SK-N-MC (cell line): ENCODE data around the gene HLA-DRB1.

Source experiments
- EZH2 ChIP-seq: fragments of 200-600 bp; sonication (generic); IDR thresholded peaks from one replicate; pipeline ENCODE4 v1.6.1; 2017; ENCODE audit warnings: antibody characterized with exemption
- FOXP2 ChIP-seq: optimal IDR thresholded peaks from 2 replicates; pipeline ENCODE3; 2011; ENCODE audit warnings: mild to moderate bottlenecking, moderate library complexity; ENCODE audit not compliant: insufficient read depth; ENCODE audit errors: extremely low read length, control extremely low read depth
- POLR2AphosphoS5 ChIP-seq: IDR thresholded peaks from 2 replicates; pipeline ENCODE4 v1.6.1; 2012; ENCODE audit warnings: mild to moderate bottlenecking, low read depth, low read length, borderline replicate concordance

DNA sequence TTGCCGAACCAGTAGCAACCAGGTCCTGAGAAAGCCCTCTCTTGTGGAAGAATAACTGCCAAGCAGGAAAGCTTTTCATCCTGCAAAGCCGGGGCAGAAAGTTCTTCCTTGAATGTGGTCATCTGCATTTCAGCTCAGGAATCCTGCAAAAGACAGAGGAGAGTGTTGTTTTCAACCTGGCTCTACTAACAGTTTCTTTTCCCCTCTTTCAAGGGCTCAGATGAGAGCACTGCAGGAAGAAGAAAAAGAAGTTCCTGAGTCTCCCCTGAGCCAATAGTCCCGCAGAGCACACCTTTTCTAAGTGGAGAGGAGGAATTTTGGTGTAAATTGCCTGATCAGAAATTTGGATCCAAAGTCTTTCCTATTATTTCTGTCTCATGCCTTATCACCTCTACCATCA is 10.7 kb downstream of the HLA-DRB1 start:
- TF ChIP-seq POLR2AphosphoS5 (no peak), EZH2 (no peak), FOXP2 (no peak)
